Stimulated activated CD4-positive, alpha-beta T cell treated with anti-CD3 and anti-CD28 coated beads, Interleukin-1b, Interleukin-23, amount 100 ng/mL, for 24 hours (primary cell): Measurements from ENCODE around the gene PDK2.
A peak's percentile ranks its signal among the peaks of the same experiment; 100 is the strongest.

Experiments
- DNase-seq, 4 experiments: peaks; one replicate each; pipeline ENCODE4 v3.0.0-alpha.2; 2020; ENCODE audit warnings: low read depth in 4 of 4, low spot score in 1 of 4

PDK2 gene

GRCh38 chr17:50114849-50115357, 19.8 kb downstream of the PDK2 start:
- no peak for DNase-seq

- no peak for DNase-seq
Observed at GRCh38 chr17:50115756-50116155, 20.6 kb downstream of the PDK2 start.

- peak in 2 of 4 experiments; percentile 36 to 55 for DNase-seq
Observed at GRCh38 chr17:50117202-50118051, 22.3 kb downstream of the PDK2 start.

- no peak for DNase-seq
Observed at GRCh38 chr17:50118076-50118827, 23.1 kb downstream of the PDK2 start.

GRCh38 chr17:50118828-50119218, 23.7 kb downstream of the PDK2 start:
- no peak for DNase-seq

GRCh38 chr17:50120475-50121253, 25.5 kb downstream of the PDK2 start:
- DNase-seq: no peak

GRCh38 chr17:50122945-50123344, 27.8 kb downstream of the PDK2 start:
- no peak for DNase-seq

- DNase-seq: no peak
Observed at GRCh38 chr17:50123649-50124349, 28.6 kb downstream of the PDK2 start.

- DNase-seq: no peak
Observed at GRCh38 chr17:50125420-50125997, 30.4 kb downstream of the PDK2 start.

GRCh38 chr17:50127697-50128361, 32.7 kb downstream of the PDK2 start:
- DNase-seq: no peak

- DNase-seq: no peak
Observed at GRCh38 chr17:50128441-50129352, 33.5 kb downstream of the PDK2 start.

- no peak for DNase-seq
Observed at GRCh38 chr17:50129353-50129727, 34.2 kb downstream of the PDK2 start.

GRCh38 chr17:50129728-50130558, 34.8 kb downstream of the PDK2 start, which contains the start of gene SAMD14:
Gene SAMD14, minus strand, starts transcription at chr17:50130160. Its CDS starts 5,201 bp downstream, at chr17:50124959.
- no peak for DNase-seq

GRCh38 chr17:50130559-50131305, 35.6 kb downstream of the PDK2 start:
- DNase-seq: no peak

GRCh38 chr17:50132104-50132794, 37.1 kb downstream of the PDK2 start:
- no peak for DNase-seq

GRCh38 chr17:50133028-50133768, 38.0 kb downstream of the PDK2 start:
- DNase-seq: no peak
